Upper lobe of left lung (tissue), 6 donors: ENCODE measurements around the gene TNFRSF18. TPM values are rescaled to one million over a fixed set of nuclear protein-coding genes. Genes with fewer than 3 reads are reported as not detected.

ENCODE experiments used
- ATAC-seq, 2 donors: fragments of 200-7000 bp; cut with Tn5 transposase; one replicate each; pipeline ENCODE4 v1.9.1; 2022; ENCODE audit warnings: mild to moderate bottlenecking in 2 of 2, moderate library complexity in 2 of 2; ENCODE audit not compliant: low FRiP score in 2 of 2
- DNase-seq, 2 donors: peaks; one replicate each; pipeline ENCODE4 v3.0.0-alpha.2; 2019 to 2020
- H3K27ac ChIP-seq, 4 donors: fragments of 200-600 bp; sonication (generic); one replicate each; pipeline ENCODE4 v1.5.1; 2016 to 2019
- H3K27me3 ChIP-seq, 4 donors: fragments of 200-600 bp; sonication (generic); one replicate each; pipeline ENCODE4 v1.5.1; 2017 to 2019
- H3K36me3 ChIP-seq, 4 donors: fragments of 200-600 bp; sonication (generic); one replicate each; pipeline ENCODE4 v1.5.1; 2016 to 2019
- H3K4me1 ChIP-seq, 4 donors: fragments of 200-600 bp; sonication (generic); one replicate each; pipeline ENCODE4 v1.5.1; 2018 to 2019
- H3K4me3 ChIP-seq, 4 donors: fragments of 200-600 bp; sonication (generic); one replicate each; pipeline ENCODE4 v1.5.1; 2017 to 2019; ENCODE audit warnings: mild to moderate bottlenecking in 2 of 4, moderate library complexity in 1 of 4
- H3K9me3 ChIP-seq, 4 donors: fragments of 200-600 bp; sonication (generic); one replicate each; pipeline ENCODE4 v1.5.1; 2018 to 2019
- EP300 ChIP-seq, 4 donors: sonication (generic); formaldehyde crosslinking; IDR thresholded peaks; one replicate each; pipeline ENCODE4 v1.5.1; 2017; ENCODE audit warnings: antibody characterized with exemption in 4 of 4, control low read depth in 2 of 4
- POLR2A ChIP-seq, 4 donors: fragments of 450-650 bp; IDR thresholded peaks; one replicate each; pipeline ENCODE4 v1.5.1; 2016 to 2017; ENCODE audit warnings: antibody characterized with exemption in 4 of 4, mild to moderate bottlenecking in 2 of 4
- POLR2AphosphoS5 ChIP-seq, 2 donors: sonication (generic); formaldehyde crosslinking; IDR thresholded peaks; one replicate each; pipeline ENCODE4 v1.5.1; 2017; ENCODE audit warnings: antibody characterized with exemption in 2 of 2
- WGBS, 2 donors: methylation state at CpG; one replicate each; pipeline ENCODE4 v1.1.5; 2017 to 2018; 5-methylcytosine and 5-hydroxymethylcytosine counted together
- total RNA-seq, 6 donors: library from RNA; depleted of rRNA in 4 of 6; stranded (reverse); fragments of >200 nt in 4 of 6; gene quantifications; one replicate each; pipeline versions ENCODE4 v1.1.0 to v1.2.1, GENCODE V29; 2016 to 2021
- TF ChIP-seq, protein P1 (sequence below), 6 experiments: fragments of 450-650 bp in 4 of 6; fragments of 200-600 bp in 2 of 6; sonication (generic) in 2 of 6; IDR thresholded peaks; one replicate each; pipeline ENCODE4 v1.5.1; 2016 to 2019; ENCODE audit warnings: antibody characterized with exemption in 6 of 6
- donor health status: DM: no; HTN: no; CAD: no; lungs with moderate emphysema.
- donor health status: DM: no; HTN: yes; CAD: no; lungs with severe emphysema.

TNFRSF18 gene
- total RNA-seq, 6 donors from 2014 or later = 0.89 to 3.4 (median 2.1) TPM; not detected in 1

DNA sequence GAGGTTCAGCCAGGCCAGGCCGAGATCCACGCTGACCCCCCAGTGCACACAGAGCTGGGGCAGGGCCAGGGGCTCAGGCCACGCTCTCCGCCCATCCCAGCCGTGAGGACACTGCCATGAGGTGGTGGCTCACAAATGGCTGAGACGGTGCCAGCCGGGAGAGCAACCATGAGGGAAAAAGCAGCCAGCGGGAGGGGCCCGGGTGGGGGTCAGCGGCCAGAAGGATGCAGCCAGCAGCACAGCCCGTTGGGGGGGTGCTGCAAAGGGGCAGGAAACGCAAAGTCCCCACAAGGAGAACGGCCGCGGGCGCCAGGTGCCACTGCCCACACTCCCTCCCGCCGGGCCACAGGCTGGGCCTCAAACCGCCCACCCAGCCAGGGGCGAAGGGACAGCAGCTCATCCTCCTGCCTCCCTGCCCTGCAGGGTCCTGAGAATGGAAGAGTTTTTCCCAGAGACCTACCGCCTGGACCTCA, 24.4 kb downstream of the TNFRSF18 start:
- ATAC-seq (no peak), DNase-seq (peak in 1 of 2 donors; percentile 76)
- H3K4me1 ChIP-seq = peaks cover 0 to 17% (median 5%) of the 10 kb centered on the region in 4 donors
- H3K27ac ChIP-seq = no peak overlapping the region
- TF ChIP-seq EP300 (IDR thresholded peaks at IDR 0.05) (no peak), POLR2AphosphoS5 (IDR thresholded peaks at IDR 0.05) (no peak), POLR2A (IDR thresholded peaks at IDR 0.05) (no peak)
- TF ChIP-seq, protein P1, sequence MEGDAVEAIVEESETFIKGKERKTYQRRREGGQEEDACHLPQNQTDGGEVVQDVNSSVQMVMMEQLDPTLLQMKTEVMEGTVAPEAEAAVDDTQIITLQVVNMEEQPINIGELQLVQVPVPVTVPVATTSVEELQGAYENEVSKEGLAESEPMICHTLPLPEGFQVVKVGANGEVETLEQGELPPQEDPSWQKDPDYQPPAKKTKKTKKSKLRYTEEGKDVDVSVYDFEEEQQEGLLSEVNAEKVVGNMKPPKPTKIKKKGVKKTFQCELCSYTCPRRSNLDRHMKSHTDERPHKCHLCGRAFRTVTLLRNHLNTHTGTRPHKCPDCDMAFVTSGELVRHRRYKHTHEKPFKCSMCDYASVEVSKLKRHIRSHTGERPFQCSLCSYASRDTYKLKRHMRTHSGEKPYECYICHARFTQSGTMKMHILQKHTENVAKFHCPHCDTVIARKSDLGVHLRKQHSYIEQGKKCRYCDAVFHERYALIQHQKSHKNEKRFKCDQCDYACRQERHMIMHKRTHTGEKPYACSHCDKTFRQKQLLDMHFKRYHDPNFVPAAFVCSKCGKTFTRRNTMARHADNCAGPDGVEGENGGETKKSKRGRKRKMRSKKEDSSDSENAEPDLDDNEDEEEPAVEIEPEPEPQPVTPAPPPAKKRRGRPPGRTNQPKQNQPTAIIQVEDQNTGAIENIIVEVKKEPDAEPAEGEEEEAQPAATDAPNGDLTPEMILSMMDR (IDR thresholded peaks at IDR 0.05) = no peak
- no peaks in the 10 kb centered on the region for H3K27me3 ChIP-seq
- H3K36me3 ChIP-seq = no peaks in the 10 kb centered on the region
- WGBS, 2 donors = 66 to 71% methylated on average over 11 to 21 of the region's 21 CpGs
- no peaks in the 10 kb centered on the region for H3K9me3 ChIP-seq
- no peak overlapping the region for H3K4me3 ChIP-seq

- Histone ChIP-seq H3K4me3 (no peak overlapping the region), H3K27ac (no peak overlapping the region), H3K4me1 (peaks cover 0 to 17% (median 5%) of the 10 kb centered on the region in 4 donors), H3K36me3 (no peaks in the 10 kb centered on the region), H3K9me3 (no peaks in the 10 kb centered on the region), H3K27me3 (no peaks in the 10 kb centered on the region)
- ATAC-seq (no peak), DNase-seq (peak in 1 of 2 donors; percentile 60)
- TF ChIP-seq, protein P1 (IDR thresholded peaks at IDR 0.05) = no peak
- TF ChIP-seq POLR2A (IDR thresholded peaks at IDR 0.05) (no peak), POLR2AphosphoS5 (IDR thresholded peaks at IDR 0.05) (no peak), EP300 (IDR thresholded peaks at IDR 0.05) (no peak)
- 91 to 95% methylated on average over 23 to 26 of the region's 26 CpGs for WGBS, 2 donors
Observed at GRCh38 chr1:1181129-1181937, 25.1 kb downstream of the TNFRSF18 start.

DNA sequence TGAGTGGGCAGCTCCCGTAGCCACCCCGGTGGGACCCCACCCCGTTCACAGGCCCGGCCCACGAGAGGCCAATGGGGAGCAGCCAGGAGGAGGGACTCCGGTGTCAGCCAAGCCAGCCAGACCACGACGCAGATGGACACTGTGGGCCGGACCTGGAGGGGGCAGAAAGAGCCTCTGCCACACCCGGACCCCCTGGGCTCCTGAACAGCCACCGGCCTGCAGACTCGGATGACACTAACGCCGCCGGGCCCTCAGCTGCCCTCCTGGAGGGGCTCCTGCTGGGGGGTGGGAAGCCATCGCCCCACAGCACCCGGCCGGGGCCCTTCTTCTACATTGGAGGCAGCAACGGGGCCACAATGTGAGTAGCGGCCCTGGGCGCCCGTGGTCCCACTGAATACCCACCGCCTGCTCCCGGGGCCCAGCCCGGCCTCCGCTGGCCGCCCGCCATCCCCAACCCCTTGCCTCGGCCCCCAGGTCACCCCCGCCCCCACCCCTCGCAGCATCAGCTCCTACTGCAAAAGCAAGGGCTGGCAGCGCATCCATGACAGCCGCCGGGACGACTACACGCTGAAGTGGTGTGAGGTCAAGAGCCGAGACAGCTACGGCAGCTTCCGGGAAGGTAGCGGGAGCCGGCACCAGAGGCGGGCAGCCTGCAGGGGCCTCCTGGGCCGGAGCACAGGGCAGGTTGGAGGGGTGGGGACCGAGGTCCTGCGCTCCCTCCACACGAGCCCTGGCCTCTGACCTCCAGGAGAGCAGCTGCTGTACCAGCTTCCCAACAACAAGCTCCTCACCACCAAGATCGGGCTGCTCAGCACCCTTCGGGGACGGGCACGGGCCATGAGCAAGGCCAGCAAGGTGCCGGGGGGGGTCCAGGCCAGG, 26.2 kb downstream of the TNFRSF18 start:
- Histone ChIP-seq H3K27ac (no peak overlapping the region), H3K4me1 (peaks cover 0 to 17% (median 5%) of the 10 kb centered on the region in 4 donors), H3K4me3 (no peak overlapping the region), H3K27me3 (no peaks in the 10 kb centered on the region), H3K36me3 (no peaks in the 10 kb centered on the region), H3K9me3 (no peaks in the 10 kb centered on the region)
- DNase-seq = peak in 1 of 2 donors; percentile 79
- WGBS, 2 donors = 67 to 82% methylated on average over 16 to 46 of the region's 51 CpGs
- TF ChIP-seq POLR2AphosphoS5 (IDR thresholded peaks at IDR 0.05) (no peak), POLR2A (IDR thresholded peaks at IDR 0.05) (no peak), EP300 (IDR thresholded peaks at IDR 0.05) (no peak)
- TF ChIP-seq, protein P1 (IDR thresholded peaks at IDR 0.05) = no peak
- ATAC-seq = no peak

DNA sequence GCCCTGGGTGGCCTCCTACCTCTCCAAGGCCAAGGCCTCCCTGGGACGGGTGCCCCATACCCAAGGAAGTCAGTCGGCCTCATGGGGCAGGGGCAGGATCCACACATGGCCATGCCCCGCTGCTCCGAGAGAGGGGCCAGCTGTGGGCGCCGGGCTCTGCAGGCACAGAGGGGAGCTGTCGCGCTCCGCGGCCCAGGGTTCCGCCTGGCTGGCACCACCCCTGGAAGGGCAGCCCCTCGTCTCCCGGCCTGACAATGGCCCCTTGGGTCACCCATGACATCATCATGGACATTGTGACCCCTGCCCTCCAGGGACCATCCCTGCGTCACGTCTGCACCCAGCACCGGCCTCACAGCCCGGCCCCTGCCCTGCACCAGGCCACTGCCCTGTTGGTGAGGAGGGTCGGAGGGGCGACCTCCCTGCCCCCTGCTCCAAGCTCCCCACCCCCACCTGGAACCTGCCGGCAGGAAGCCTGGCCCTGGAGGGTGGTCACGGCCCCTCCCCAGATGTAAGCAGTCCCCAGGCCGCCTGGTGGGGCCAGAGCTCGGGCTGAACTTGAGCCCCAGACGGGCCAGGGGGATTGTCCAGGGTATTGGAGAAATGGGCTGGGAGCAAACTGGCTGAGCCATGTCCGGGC, 26.9 kb downstream of the TNFRSF18 start:
- Histone ChIP-seq H3K27ac (no peak overlapping the region), H3K36me3 (no peaks in the 10 kb centered on the region), H3K4me3 (no peak overlapping the region), H3K9me3 (no peaks in the 10 kb centered on the region), H3K27me3 (no peaks in the 10 kb centered on the region), H3K4me1 (peaks cover 0 to 17% (median 5%) of the 10 kb centered on the region in 4 donors)
- no peak for TF ChIP-seq POLR2A (IDR thresholded peaks at IDR 0.05)
- TF ChIP-seq POLR2AphosphoS5 (IDR thresholded peaks at IDR 0.05) = no peak
- TF ChIP-seq EP300 (IDR thresholded peaks at IDR 0.05) = no peak
- TF ChIP-seq, protein P1 (IDR thresholded peaks at IDR 0.05) = no peak
- DNase-seq (peak in 1 of 2 donors; percentile 79), ATAC-seq (no peak)
- 89 to 90% methylated on average over 4 to 25 of the region's 25 CpGs for WGBS, 2 donors
